Uterus (tissue), 4 donors: ENCODE results near the gene OGFR. TPM values are rescaled to one million over a fixed set of nuclear protein-coding genes. Genes with fewer than 3 reads are reported as not detected.

Experiments
- DNase-seq, 2 donors: peaks; one replicate each; pipeline ENCODE4 v3.0.0-alpha.2; 2019 to 2020
- H3K27ac ChIP-seq, 2 donors: fragments of 200-600 bp; sonication (generic); 1 replicate in 1 of 2; 2 replicates in 1 of 2; pipeline ENCODE4 v1.5.1; 2016 to 2018
- H3K27me3 ChIP-seq, 2 donors: fragments of 200-600 bp; sonication (generic); one replicate each; pipeline ENCODE4 v1.5.1; 2018 to 2019; ENCODE audit warnings: control low read depth in 1 of 2
- H3K36me3 ChIP-seq, 2 donors: fragments of 200-600 bp; sonication (generic); one replicate each; pipeline ENCODE4 v1.5.1; 2019; ENCODE audit warnings: control low read depth in 1 of 2
- H3K4me1 ChIP-seq, 2 donors: fragments of 200-600 bp; sonication (generic); one replicate each; pipeline ENCODE4 v1.5.1; 2018 to 2019; ENCODE audit warnings: control low read depth in 1 of 2
- H3K4me3 ChIP-seq, 2 donors: fragments of 200-600 bp; sonication (generic); 1 replicate in 1 of 2; 2 replicates in 1 of 2; pipeline ENCODE4 v1.5.1; 2018 to 2019; ENCODE audit warnings: mild to moderate bottlenecking in 1 of 2
- H3K9me3 ChIP-seq, 2 donors: fragments of 200-600 bp; sonication (generic); one replicate each; pipeline ENCODE4 v1.5.1; 2019; ENCODE audit warnings: control low read depth in 1 of 2
- CTCF ChIP-seq, 4 experiments: fragments of 200-600 bp in 2 of 4; fragments of 450-650 bp in 2 of 4; sonication (generic) in 2 of 4; IDR thresholded peaks; one replicate each; pipeline ENCODE4 v1.5.1; 2016 to 2019; ENCODE audit warnings: antibody characterized with exemption in 4 of 4, mild to moderate bottlenecking in 2 of 4, moderate library complexity in 1 of 4
- POLR2A ChIP-seq, 2 donors: fragments of 450-650 bp; IDR thresholded peaks; one replicate each; pipeline ENCODE4 v1.6.1; 2016; ENCODE audit warnings: antibody characterized with exemption in 2 of 2, mild to moderate bottlenecking in 1 of 2, moderate library complexity in 1 of 2
- intact Hi-C: fragments of 100-400 bp; cut with DNase I; formaldehyde crosslinking; loops from one replicate; pipeline ENCODE4 v1.15.1; 2023; ENCODE audit warnings: low total_unique reads
- total RNA-seq, 4 donors: library from RNA; depleted of rRNA in 3 of 4; stranded (reverse); fragments of >200 nt in 3 of 4; gene quantifications; one replicate each; pipeline versions ENCODE4 v1.1.0 to v1.2.4, GENCODE V29; 2014 to 2023
- donor health status: DM: yes; HTN: yes; CAD: no.

Gene OGFR
- total RNA-seq, 4 donors from 2014 or later = 16.5 to 48.7 (median 31.2) TPM

GRCh38 chr20:62770916-62771315 is 33.7 kb upstream of the OGFR start:
- H3K4me1 ChIP-seq = no peaks in the 10 kb centered on the region
- peaks cover 0 to 4% of the 10 kb centered on the region in 2 donors for H3K27me3 ChIP-seq
- DNase-seq = no peak
- H3K4me3 ChIP-seq = no peak overlapping the region
- intact Hi-C loops = loop anchor here (10.0 kb wide), 1 partner anchor 86 kb away; no protein-coding TSS in a partner anchor
- no peak overlapping the region for H3K27ac ChIP-seq
- H3K9me3 ChIP-seq = no peaks in the 10 kb centered on the region
- no peaks in the 10 kb centered on the region for H3K36me3 ChIP-seq
- no peak for TF ChIP-seq CTCF (IDR thresholded peaks at IDR 0.05)
- TF ChIP-seq POLR2A (IDR thresholded peaks at IDR 0.05) = no peak

DNA sequence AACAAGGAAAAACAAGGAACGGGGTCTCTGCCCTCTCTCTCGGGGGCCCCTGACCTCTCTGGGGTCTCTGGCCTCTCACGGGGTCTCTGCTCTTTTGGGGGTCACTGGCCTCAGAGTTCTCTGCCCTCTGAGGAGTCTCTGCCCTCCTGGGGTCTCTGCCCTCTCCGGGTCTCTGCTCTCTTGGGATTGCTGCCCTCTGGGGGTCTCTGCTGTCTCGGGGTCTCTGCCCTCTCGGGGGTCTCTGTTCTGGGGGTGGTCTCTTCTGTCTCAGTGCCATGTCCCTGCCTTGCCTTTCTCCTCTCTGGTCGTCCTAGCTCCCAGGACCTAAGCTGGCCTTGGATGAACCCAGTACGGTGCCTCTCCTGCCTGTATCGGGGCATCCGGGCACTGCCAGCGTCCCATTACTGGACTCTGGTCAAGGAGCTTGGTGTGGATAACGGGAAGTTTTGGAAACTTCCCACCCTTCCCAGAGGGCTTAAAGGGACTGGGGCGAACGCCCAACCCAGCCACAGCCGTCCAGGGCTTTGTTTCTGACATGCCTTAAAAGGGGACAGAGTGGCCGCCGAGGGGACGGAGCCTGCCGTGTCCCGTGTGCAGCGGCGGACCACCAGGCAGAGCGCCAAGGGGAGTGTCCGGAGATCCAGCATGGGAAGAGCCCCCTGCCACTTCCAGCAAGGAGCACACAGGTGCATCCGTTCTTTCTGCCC is 33.1 kb upstream of the OGFR start:
- TF ChIP-seq CTCF (IDR thresholded peaks at IDR 0.05) (no peak), POLR2A (IDR thresholded peaks at IDR 0.05) (no peak)
- Histone ChIP-seq H3K4me1 (no peaks in the 10 kb centered on the region), H3K27me3 (no peaks in the 10 kb centered on the region), H3K27ac (no peak overlapping the region), H3K4me3 (no peak overlapping the region), H3K9me3 (no peaks in the 10 kb centered on the region), H3K36me3 (no peaks in the 10 kb centered on the region)
- DNase-seq = no peak
- intact Hi-C loops = loop anchor here (10.0 kb wide), 1 partner anchor 87 kb away; no protein-coding TSS in a partner anchor

GRCh38 chr20:62772103-62772611 is 32.5 kb upstream of the OGFR start:
- Histone ChIP-seq H3K4me3 (no peak overlapping the region), H3K9me3 (no peaks in the 10 kb centered on the region), H3K27ac (no peak overlapping the region), H3K27me3 (no peaks in the 10 kb centered on the region), H3K36me3 (no peaks in the 10 kb centered on the region), H3K4me1 (no peaks in the 10 kb centered on the region)
- no peak for TF ChIP-seq CTCF (IDR thresholded peaks at IDR 0.05)
- intact Hi-C loops = loop anchor here (10.0 kb wide), 1 partner anchor 87 kb away; no protein-coding TSS in a partner anchor
- DNase-seq = no peak

GRCh38 chr20:62772619-62772989 is 32.0 kb upstream of the OGFR start:
- no peak for TF ChIP-seq POLR2A (IDR thresholded peaks at IDR 0.05)
- no peak for TF ChIP-seq CTCF (IDR thresholded peaks at IDR 0.05)
- H3K36me3 ChIP-seq = no peaks in the 10 kb centered on the region
- H3K9me3 ChIP-seq = no peaks in the 10 kb centered on the region
- no peaks in the 10 kb centered on the region for H3K4me1 ChIP-seq
- intact Hi-C loops = loop anchor here (10.0 kb wide), 1 partner anchor 88 kb away; no protein-coding TSS in a partner anchor
- DNase-seq = no peak
- no peaks in the 10 kb centered on the region for H3K27me3 ChIP-seq
- H3K27ac ChIP-seq = no peak overlapping the region
- H3K4me3 ChIP-seq = no peak overlapping the region
